HL-60 (cell line): Measurements from ENCODE around the gene ERC2.

Experiments used
- DNase-seq, 2 experiments: peaks; one replicate each; pipeline ENCODE4 v3.0.0-alpha.2; 2010 to 2020; ENCODE audit warnings: low read depth in 1 of 2, low spot score in 1 of 2
- H3K27ac ChIP-seq: fragments of 250-450 bp; sonication (Bioruptor Pico); replicated peaks from 2 replicates; pipeline ENCODE4 v1.5.1; 2020; ENCODE audit warnings: mild to moderate bottlenecking, moderate library complexity
- H3K27me3 ChIP-seq: fragments of 250-450 bp; sonication (Bioruptor Pico); 2 replicates; pipeline ENCODE4 v1.5.1; 2021; ENCODE audit warnings: mild to moderate bottlenecking, moderate library complexity; ENCODE audit not compliant: insufficient read depth, poor library complexity, severe bottlenecking
- H3K4me3 ChIP-seq: replicated peaks from 2 replicates; pipeline ENCODE4 v1.5.1; 2011; ENCODE audit warnings: mild to moderate bottlenecking, control low read depth, low read length; ENCODE audit not compliant: insufficient read depth
- GABPA ChIP-seq: IDR thresholded peaks from 2 replicates; pipeline ENCODE4 v1.6.1; 2012; ENCODE audit warnings: low read depth
- POLR2AphosphoS5 ChIP-seq: IDR thresholded peaks from 2 replicates; pipeline ENCODE4 v1.6.1; 2012; ENCODE audit warnings: low read depth
- SPI1 ChIP-seq: IDR thresholded peaks from 2 replicates; pipeline ENCODE4 v1.6.1; 2012; ENCODE audit warnings: low read depth, mild to moderate bottlenecking, borderline replicate concordance
- TF ChIP-seq, protein P1 (sequence below): IDR thresholded peaks from 2 replicates; pipeline ENCODE4 v1.6.1; 2012; ENCODE audit warnings: low read depth; ENCODE audit not compliant: insufficient replicate concordance
- TF ChIP-seq, protein P2 (sequence below): IDR thresholded peaks from one replicate; pipeline ENCODE4 v1.5.1; 2011; ENCODE audit warnings: low read length, control low read depth, inconsistent platforms; ENCODE audit not compliant: insufficient read depth

ERC2 gene

DNA sequence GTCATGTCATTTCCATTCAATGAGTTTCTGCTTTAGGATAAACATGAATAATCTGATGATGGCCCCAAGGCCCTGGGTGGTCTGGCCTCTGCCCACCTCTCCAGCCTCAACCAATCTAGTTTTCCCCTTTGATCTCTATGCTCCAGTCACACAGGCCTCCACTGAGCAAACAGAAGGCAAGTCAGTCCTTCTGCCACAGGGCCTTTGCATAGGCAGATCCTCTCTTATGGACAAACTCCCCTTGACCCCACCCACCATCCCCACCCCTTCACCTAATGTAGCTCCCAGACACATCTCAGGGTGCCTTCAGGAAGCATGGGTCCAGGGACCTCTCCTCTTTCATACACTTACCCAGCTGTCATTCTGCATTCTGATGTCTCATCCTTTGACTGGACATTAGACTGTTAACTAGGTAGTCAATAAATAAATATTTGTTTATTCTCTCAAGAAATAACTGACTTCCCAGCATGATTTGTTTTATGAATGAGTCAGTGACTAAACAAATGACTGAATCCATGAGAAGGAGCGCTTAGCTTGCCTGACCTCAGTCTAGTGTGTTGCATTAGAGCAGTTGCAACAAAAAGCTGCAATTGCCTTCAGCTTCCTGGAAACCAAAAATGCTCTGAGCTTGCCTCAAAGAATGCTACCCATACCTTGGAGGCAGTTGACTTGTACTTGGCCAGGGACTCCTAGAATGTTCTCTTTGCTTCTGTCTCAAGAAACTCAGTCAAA lies 594.6 kb downstream of the ERC2 start:
- no peak for DNase-seq
- Histone ChIP-seq H3K27me3 (peaks cover 2% of the 10 kb centered on the region), H3K4me3 (no peak overlapping the region), H3K27ac (no peak overlapping the region)
- TF ChIP-seq POLR2AphosphoS5 (no peak), SPI1 (no peak), GABPA (no peak)
- TF ChIP-seq, protein P1, sequence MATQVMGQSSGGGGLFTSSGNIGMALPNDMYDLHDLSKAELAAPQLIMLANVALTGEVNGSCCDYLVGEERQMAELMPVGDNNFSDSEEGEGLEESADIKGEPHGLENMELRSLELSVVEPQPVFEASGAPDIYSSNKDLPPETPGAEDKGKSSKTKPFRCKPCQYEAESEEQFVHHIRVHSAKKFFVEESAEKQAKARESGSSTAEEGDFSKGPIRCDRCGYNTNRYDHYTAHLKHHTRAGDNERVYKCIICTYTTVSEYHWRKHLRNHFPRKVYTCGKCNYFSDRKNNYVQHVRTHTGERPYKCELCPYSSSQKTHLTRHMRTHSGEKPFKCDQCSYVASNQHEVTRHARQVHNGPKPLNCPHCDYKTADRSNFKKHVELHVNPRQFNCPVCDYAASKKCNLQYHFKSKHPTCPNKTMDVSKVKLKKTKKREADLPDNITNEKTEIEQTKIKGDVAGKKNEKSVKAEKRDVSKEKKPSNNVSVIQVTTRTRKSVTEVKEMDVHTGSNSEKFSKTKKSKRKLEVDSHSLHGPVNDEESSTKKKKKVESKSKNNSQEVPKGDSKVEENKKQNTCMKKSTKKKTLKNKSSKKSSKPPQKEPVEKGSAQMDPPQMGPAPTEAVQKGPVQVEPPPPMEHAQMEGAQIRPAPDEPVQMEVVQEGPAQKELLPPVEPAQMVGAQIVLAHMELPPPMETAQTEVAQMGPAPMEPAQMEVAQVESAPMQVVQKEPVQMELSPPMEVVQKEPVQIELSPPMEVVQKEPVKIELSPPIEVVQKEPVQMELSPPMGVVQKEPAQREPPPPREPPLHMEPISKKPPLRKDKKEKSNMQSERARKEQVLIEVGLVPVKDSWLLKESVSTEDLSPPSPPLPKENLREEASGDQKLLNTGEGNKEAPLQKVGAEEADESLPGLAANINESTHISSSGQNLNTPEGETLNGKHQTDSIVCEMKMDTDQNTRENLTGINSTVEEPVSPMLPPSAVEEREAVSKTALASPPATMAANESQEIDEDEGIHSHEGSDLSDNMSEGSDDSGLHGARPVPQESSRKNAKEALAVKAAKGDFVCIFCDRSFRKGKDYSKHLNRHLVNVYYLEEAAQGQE = no peak
- TF ChIP-seq, protein P2, sequence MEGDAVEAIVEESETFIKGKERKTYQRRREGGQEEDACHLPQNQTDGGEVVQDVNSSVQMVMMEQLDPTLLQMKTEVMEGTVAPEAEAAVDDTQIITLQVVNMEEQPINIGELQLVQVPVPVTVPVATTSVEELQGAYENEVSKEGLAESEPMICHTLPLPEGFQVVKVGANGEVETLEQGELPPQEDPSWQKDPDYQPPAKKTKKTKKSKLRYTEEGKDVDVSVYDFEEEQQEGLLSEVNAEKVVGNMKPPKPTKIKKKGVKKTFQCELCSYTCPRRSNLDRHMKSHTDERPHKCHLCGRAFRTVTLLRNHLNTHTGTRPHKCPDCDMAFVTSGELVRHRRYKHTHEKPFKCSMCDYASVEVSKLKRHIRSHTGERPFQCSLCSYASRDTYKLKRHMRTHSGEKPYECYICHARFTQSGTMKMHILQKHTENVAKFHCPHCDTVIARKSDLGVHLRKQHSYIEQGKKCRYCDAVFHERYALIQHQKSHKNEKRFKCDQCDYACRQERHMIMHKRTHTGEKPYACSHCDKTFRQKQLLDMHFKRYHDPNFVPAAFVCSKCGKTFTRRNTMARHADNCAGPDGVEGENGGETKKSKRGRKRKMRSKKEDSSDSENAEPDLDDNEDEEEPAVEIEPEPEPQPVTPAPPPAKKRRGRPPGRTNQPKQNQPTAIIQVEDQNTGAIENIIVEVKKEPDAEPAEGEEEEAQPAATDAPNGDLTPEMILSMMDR = no peak

DNA sequence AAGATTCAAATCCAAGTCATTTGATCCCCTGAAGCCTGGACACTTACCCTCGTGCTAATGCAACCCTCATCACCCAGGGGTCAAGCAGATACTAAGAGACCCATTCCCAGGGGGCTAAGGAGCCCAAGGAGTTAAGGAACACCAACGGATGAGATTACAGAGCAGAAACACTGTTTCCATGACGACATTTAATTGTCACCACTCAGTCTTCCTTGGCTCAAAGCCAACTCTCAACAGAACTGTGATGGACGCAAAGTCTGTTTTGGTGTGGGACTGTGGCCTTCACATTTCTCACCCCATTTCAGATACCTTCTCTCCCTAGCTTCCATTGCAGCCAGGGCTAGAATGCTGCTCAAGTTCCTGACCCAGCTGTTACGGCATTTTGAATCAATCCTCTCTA lies 597.7 kb downstream of the ERC2 start:
- no peak for DNase-seq
- TF ChIP-seq, protein P1 = no peak
- TF ChIP-seq POLR2AphosphoS5 (no peak), SPI1 (no peak), GABPA (no peak)
- TF ChIP-seq, protein P2 = no peak
- H3K27ac ChIP-seq = no peak overlapping the region

DNA sequence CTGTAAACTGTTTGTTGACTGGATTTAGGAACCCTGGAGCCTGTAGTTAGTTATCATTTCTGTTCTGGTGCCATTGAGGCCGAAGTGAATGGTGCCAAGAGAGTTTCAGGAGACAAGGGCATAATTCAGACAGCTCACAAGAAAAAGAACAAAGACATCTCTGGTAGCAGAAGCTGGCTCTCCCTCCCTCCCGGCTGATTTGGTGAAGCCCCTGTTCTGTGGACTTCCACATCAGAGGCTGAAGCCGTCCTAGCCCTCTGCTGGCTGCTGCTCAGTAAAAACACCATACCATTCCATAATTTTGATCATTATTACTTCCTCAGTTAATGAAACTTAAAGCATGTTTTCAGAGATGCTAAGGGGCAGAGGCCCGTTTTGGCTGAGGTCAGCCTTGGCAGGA lies 599.9 kb downstream of the ERC2 start:
- no peak for DNase-seq
- H3K27me3 ChIP-seq = peaks cover 2% of the 10 kb centered on the region
- H3K4me3 ChIP-seq = no peak overlapping the region
- H3K27ac ChIP-seq = no peak overlapping the region
- TF ChIP-seq GABPA (no peak), SPI1 (no peak), POLR2AphosphoS5 (no peak)
- TF ChIP-seq, protein P2 = no peak
- TF ChIP-seq, protein P1 = no peak

More for the DNA sequence above, 597.7 kb downstream of the ERC2 start:
- H3K4me3 ChIP-seq = no peak overlapping the region
- peaks cover 2% of the 10 kb centered on the region for H3K27me3 ChIP-seq
